Activated CD4-positive, alpha-beta T cell treated with anti-CD3 and anti-CD28 coated beads for 1 hour (primary cell): Measurements from ENCODE around the gene EMB.
"Not testable (repeated sequence)": the region's sequence is repeated elsewhere in the genome, so short reads cannot be mapped to it uniquely, and the experiment has no call there.

ENCODE experiments used
- DNase-seq: peaks from one replicate; pipeline ENCODE4 v3.0.0-alpha.2; 2020

EMB gene

DNA sequence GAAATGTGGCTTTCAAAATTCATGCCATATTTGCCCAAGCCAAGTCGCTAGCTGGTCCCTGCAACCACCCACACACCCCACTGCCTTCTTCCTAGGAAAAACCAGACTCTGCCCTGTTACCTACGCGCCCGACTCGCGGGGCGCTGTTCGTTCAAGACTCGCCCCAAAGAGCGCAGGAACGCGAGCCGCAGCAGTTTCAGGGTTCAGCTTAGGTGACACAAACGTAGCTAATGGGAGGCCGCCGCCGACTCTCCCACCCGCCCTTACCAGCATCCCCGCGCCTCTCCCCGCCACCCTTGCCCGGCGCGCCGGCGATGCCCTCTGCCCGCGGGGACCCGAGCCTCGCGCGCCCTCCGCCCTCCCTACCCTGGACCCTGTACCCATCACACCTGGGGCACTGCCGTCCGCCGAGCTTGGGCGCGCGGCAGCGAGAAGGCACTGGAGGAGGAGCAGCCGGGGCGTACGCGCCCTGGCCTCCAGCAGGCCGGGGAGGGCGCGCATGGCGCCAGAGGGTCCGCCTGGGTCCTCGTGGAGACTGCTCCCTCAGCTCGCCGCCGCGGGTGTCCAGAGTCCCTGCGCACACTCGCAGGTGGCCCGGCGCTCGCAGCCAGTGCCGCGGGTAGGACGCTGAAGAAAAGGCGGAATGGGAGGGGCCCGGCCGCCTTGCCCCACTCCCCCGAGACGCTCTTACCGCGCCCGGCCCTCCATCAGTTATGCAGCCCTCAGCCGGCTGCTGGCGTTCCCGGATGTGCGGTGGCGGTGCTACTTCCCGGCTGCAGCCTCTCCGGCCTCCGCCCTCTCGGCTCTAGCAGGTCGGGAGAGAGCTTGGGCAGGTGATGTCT lies at the start of gene EMB:
TSS of gene EMB (minus strand) at position 638 of the 842 bp plus-strand sequence. CDS start at position 501, 137 bp downstream.
- DNase-seq = peak; percentile 65

DNA sequence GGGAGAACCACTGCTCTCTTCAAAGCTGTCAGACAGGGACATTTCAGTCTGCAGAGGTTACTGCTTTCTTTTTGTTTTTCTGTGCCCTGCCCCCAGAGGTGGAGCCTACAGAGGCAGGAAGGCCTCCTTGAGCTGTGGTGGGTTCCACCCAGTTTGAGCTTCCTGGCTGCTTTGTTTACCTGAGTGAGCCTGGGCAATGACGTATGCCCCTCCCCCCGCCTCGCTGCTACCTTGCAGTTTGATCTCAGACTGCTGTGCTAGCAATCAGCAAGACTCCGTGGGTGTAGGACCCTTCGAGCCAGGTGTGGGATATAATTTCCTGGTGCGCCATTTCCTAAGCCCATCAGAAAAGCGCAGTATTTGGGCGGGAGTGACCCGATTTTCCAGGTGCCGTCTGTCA lies 48.4 kb upstream of the EMB start:
- not testable (repeated sequence) for DNase-seq

DNA sequence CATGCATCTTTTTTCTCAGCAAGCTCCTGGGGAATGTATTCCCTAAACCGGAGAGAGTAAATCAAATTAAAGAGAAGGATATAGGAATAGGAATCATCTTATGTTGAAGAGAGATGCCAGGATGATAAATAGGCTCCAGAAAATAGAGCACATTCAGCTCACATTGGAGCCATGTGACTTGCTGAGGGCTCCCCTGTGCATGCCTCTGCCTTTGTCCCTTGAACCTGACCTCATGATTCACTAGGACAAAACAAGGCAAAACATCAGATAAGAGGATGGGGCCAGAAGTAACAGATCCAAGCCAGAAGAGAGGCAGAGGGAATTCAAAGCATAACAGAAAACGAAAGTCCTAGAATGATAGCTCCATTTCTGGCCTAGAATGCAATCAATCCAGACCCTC lies 37.7 kb upstream of the EMB start:
- not testable (repeated sequence) for DNase-seq

DNA sequence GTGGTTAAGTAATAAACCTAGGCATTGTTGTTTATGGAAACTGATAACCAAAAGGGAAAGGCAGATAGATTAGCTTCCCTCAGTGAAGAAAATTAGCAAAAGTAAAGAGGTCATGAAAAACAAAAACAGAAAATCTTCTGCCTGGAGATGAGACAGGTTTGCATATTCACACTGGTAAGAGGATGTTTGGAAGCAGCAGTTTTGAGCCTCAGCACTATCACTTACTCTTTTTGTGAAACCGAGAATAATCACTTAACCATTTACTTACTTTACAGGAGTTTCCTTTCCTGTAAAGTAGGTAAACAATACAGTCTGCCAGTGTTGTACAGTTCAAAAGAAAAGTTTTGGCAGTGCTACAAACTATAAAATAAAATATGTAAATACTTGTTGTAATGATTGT lies 35.5 kb upstream of the EMB start:
- DNase-seq = no peak

DNA sequence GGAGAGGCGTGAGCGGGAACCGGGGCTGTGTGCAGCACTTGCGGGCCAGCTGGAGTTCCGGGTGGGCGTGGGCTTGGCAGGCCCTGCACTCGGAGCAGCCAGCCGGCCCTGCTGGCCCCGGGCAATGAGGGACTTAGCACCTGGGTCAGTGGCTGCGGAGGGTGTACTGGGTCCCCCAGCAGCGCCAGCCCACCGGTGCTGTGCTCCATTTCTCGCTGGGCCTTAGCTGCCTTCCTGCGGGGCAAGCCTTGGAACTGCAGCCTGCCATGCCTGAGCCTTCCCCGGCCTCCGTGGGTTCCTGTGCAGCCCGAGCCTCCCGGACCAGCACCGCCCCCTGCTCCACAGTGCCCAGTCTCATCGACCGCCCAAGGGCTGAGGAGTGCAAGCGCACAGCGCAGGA lies 23.9 kb upstream of the EMB start:
- DNase-seq = not testable (repeated sequence)

- DNase-seq = no peak
Observed at GRCh38 chr5:50463726-50464125, 22.6 kb upstream of the EMB start.

DNA sequence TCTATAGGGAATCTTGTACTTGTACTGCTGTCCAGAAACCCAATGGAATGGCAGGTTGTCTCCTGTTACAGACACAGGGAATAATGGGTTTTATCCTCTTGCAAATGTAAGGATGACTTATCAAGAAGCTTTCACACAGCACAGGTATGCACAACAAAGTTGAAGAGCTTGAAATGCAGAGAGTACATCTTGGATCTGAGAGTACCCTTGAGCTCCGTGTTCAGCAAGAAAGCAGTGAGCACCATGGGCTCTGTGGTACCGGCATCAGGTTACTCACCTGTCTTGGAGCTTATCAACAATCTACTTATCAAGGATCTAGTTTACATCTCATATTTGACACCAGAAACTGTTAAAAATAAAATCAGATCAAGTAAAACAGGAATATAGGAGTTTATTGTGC lies 22.0 kb upstream of the EMB start:
- no peak for DNase-seq

DNA sequence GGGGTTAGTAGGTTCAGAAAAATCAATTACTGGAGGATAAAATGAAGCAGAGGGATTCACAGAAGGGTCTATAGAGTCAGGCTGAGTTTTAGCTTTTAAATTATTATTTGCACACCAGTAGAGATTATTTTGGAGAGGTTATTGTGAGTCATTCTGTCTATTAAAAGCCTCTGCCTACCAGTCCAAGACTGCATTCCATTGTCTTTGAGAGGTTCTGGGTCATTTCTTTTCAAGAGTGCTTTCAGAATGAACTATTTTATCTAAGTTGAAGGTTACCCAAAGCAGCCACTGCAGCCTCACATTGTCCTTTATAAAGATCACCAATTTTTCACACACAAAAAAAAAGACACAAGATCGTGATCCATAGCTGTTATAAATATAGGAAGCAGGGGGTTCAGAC lies 21.5 kb upstream of the EMB start:
- not testable (repeated sequence) for DNase-seq

- DNase-seq = not testable (repeated sequence)
Observed at GRCh38 chr5:50458372-50458771, 17.3 kb upstream of the EMB start.

DNA sequence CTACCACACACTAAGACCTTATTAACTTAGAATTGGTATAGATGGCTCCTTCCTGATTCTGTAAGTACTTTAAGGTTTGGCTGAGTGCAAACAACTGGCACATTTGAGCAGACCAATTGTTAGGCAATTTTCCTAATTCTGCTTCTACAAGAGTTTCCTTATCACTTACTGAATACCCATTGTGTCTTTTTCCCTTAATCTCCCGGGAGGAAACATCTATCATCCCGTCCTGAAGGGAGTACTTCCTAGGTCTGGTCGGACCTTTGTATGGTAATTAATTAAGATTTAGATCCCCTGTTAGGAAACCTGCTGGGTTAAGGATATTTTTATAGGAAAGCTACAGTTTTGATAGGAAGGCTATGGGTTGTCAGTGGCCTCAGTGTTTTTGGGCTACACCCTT lies 8.2 kb upstream of the EMB start:
- DNase-seq = not testable (repeated sequence)

DNA sequence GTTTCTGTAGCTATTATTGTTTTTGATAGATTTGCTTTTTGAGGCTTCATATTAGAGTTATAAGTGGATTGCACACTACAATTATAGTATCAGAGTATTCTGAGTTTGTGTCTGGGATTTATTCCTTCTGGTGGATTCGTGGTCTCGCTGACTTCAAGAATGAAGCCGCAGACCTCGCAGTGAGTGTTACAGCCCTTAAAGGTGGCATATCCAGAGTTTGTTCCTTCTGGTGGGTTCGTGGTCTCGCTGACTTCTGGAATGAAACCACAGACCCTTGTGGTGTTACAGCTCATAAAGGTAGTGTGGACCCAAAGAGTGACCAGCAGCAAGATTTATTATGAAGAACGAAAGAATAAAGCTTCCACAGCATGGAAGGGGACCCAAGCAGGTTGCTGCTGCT lies 6.9 kb upstream of the EMB start:
- no peak for DNase-seq

DNA sequence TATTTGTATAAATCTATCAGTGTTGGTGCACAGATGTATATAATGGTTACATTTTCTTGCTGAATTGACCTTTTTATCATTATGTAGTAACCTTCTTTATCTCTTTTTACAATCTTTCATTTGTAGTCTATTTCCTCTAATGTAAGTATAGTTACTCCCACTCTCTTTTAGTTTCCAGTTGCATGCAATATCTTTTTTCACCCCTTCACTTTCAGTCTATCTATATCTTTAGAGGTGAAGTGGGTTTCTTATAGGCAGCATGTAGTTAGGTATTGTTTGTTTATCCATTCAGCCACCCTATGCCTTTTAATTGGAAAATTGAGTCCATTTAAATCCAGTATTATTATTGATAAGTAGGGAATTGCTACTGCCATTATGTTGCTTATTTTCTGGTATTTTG lies 6.1 kb upstream of the EMB start:
- no peak for DNase-seq

DNA sequence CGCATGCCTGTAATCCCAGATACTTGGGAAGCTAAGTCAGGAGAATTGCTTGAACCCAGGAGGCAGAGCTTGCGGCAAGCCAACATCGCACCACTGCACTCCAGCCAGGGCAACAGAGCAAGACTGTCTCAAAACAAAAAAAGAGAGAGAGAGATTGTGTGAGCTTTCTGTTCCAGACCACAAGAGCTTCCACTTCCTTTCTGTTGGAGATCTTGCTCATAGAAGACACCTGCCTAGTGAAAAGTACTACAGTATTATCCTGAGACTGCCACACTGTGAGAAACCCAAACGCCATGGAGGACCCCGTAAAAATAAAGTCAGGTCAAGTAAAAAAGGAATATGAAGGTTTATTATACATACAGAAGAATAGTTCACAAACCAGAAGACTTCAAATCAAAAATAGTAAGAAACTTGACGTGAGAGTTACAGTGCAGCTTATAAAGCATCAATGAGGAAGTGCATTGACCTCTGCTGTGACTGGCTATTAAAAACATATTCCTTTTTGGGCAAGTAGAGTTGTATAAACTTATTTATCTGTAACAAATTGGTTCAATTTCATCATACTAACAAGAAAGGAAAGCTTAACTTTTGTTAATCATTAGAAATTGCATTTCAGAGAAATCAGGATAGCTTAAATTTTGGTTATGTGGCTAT lies 4.3 kb upstream of the EMB start:
- no peak for DNase-seq

DNA sequence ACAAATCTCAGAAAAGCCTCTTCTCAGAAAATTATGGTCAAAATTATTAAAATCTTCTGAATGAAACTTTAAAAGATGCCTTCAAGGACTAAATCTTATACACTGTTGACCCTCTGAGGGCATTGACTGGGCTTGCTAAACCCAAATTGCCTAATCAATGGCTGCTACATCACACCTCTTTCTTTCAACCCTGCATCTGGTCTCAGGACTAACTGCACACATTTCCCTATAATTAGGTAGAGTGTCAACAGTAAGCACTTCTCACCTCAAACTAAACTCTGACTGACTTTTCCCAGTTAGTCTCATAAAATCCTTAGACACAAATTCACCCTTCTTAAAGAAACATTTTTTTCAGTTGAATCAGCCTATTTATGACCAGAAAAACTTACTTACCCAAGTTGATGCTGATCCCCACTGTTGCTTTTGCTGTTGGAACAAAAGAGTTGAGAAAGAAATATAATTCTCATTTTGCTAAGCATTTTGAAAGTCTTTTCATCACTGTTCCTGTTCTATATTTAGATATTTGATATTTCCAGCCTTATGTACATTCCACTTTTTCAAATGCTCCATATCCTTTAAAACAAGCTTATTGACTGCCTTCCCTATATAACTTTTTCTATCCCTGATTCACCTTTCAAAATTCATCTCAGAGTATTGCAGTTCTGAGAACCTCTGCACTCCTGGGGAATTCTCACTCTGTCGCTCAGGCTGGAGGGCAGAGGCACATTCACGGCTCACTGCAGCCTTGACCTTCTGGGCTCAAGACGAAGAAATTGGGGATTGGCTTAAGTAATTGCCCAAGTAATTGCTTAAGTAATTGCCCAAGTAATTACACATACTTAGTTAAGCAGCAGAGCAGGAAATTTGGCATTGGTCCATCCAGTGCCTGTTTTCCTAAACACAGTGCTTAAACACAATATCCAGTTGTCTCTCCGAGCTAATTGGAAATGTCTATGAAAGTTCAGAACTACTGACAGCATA lies 1.8 kb upstream of the EMB start:
- DNase-seq = not testable (repeated sequence)

- DNase-seq = no peak
Observed at GRCh38 chr5:50441493-50441955, 436 bp upstream of the EMB start.

DNA sequence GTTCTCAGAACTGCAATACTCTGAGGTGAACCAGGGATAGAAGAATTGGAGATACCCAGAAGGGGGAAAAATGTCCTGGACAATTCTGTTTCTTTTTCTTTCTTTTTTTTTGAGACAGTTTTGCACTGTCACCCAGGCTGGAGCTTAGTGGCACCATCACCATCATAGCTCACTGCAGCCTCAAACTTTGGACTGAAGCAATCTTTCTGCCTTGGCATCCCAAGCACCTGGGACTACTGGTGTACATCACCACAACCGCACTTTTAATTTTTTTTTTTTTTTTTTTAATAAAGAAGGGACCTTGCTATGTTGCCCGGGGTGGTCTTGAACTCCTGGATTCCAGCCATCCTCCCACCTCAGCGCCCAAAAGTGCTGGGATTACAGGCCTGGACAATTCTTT lies 1.9 kb downstream of the EMB start:
- no peak for DNase-seq

- DNase-seq = not testable (repeated sequence)
Observed at GRCh38 chr5:50438060-50438459, 3.0 kb downstream of the EMB start.

DNA sequence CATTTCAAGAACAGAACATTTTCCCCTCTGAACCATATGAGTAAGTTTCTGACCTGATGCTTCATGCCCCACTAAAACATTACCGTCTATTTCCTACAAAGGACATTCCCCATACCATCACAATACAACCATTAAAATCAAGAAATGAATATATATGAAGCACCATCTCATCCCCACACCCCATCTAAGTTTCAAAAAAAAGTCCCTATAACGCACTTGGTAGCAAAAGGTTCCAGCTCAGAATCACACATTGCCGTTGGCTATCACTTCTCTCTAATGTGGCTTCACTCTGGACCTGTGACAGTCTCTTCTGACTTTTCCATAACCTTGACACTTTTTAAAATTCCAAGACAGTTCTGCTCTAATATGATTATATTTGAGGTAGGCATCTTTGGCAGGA lies 5.9 kb downstream of the EMB start:
- no peak for DNase-seq

- not testable (repeated sequence) for DNase-seq
Observed at GRCh38 chr5:50431133-50431904, 9.8 kb downstream of the EMB start.

GRCh38 chr5:50423100-50423799 lies 17.8 kb downstream of the EMB start:
- DNase-seq = not testable (repeated sequence)

- not testable (repeated sequence) for DNase-seq
Observed at GRCh38 chr5:50421184-50421950, 19.7 kb downstream of the EMB start.
